Natural killer cell (primary cell): ENCODE data around the gene PDIA6. TPM values are rescaled to one million over a fixed set of nuclear protein-coding genes. Genes with fewer than 3 reads are reported as not detected.

Experiments
- ATAC-seq, 3 donors: fragments of 150-1000 bp in 2 of 3; fragments of 200-7000 bp in 1 of 3; cut with Tn5 transposase; 1 replicate in 1 of 3; 2 replicates in 2 of 3; pipeline ENCODE4 v1.10.0; 2021; ENCODE audit warnings: mild to moderate bottlenecking in 2 of 3, moderate library complexity in 2 of 3
- DNase-seq, 2 donors: peaks; one replicate each; pipeline versions ENCODE4 v3.0.0 to v3.0.0-alpha.2; 2013 to 2021; ENCODE audit warnings: mixed read lengths in 1 of 2
- H3K27ac ChIP-seq: one replicate; pipeline ENCODE4 v1.5.1; 2013; ENCODE audit warnings: mild to moderate bottlenecking, low read length
- H3K27me3 ChIP-seq: one replicate; pipeline ENCODE4 v1.6.1; 2013; ENCODE audit warnings: low read length; ENCODE audit not compliant: control insufficient read depth, insufficient read depth
- H3K36me3 ChIP-seq: one replicate; pipeline ENCODE4 v1.6.1; 2013; ENCODE audit warnings: low read length; ENCODE audit not compliant: control insufficient read depth, insufficient read depth
- H3K4me1 ChIP-seq: one replicate; pipeline ENCODE4 v1.6.1; 2013; ENCODE audit warnings: low read length; ENCODE audit not compliant: control insufficient read depth, insufficient read depth
- H3K4me3 ChIP-seq: one replicate; pipeline ENCODE4 v1.5.1; 2013; ENCODE audit warnings: low read length
- H3K9me3 ChIP-seq: one replicate; pipeline ENCODE4 v1.6.1; 2013; ENCODE audit warnings: low read length; ENCODE audit not compliant: control insufficient read depth, insufficient read depth
- H3K27ac Mint-ChIP-seq, 2 donors: one replicate each; pipeline ENCODE4 v1.8.0; 2022; ENCODE audit warnings: mild to moderate bottlenecking in 2 of 2, mixed read lengths in 2 of 2, moderate library complexity in 1 of 2
- H3K27me3 Mint-ChIP-seq, 2 donors: one replicate each; pipeline ENCODE4 v1.8.0; 2022; ENCODE audit warnings: low read depth in 2 of 2, mixed read lengths in 2 of 2
- H3K36me3 Mint-ChIP-seq: one replicate; pipeline ENCODE4 v1.8.0; 2022; ENCODE audit warnings: mixed read lengths
- H3K4me1 Mint-ChIP-seq, 2 donors: one replicate each; pipeline ENCODE4 v1.8.0; 2022; ENCODE audit warnings: mixed read lengths in 2 of 2
- H3K4me3 Mint-ChIP-seq: one replicate; pipeline ENCODE4 v1.8.0; 2022; ENCODE audit warnings: mild to moderate bottlenecking, moderate library complexity, mixed read lengths
- H3K9me3 Mint-ChIP-seq, 2 donors: one replicate each; pipeline ENCODE4 v1.8.0; 2022; ENCODE audit warnings: mixed read lengths in 2 of 2
- WGBS: methylation state at CpG from one replicate; pipeline ENCODE4 v1.1.7; 2013; ENCODE audit warnings: missing lambda C conversion rate; ENCODE audit not compliant: insufficient coverage; 5-methylcytosine and 5-hydroxymethylcytosine counted together
- intact Hi-C: fragments of 100-400 bp; cut with micrococcal nuclease; formaldehyde crosslinking; loops from one replicate; pipeline ENCODE4 v1.14.2; 2022
- total RNA-seq, 4 donors: library from RNA; stranded (reverse); fragments of 120-200 nt in 1 of 4; gene quantifications; one replicate each; pipeline versions ENCODE4 v1.2.3 to v1.2.4, GENCODE V29; 2013 to 2022
- TF ChIP-seq, protein P1 (sequence below): fragments of 200-600 bp; IDR thresholded peaks from one replicate; pipeline ENCODE4 v1.8.0; 2022; ENCODE audit warnings: antibody characterized with exemption

PDIA6 gene
- total RNA-seq, 3 donors from 2014 or later (not counting 1 experiment from before 2014, with no cell fraction given), result 57.4 to 81.2 (median 58.7) TPM

DNA sequence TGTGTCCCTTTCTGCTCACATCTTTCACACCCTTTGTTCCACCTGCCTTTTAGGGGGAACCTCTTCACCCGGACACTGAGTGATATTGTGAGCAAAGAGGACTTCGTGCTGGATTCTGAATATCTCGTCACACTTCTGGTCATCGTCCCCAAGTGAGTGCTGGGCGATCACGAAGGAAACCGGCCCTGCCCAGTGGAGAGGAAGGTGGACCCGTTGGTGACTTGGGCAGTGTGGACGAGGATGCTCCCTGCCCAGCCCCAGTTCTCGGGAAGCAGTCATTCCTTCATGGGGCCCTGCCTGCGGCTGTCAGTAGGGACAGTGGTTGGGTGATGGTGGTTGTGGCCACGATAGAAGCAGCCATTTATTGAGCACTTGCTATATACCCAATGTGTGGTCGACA lies 40.8 kb downstream of the PDIA6 start:
- H3K4me1 ChIP-seq, result no peaks in the 10 kb centered on the region
- 90% methylated on average over 13 of the region's 13 CpGs for WGBS
- H3K27me3 ChIP-seq, result no peaks in the 10 kb centered on the region
- no peaks in the 10 kb centered on the region for H3K9me3 ChIP-seq
- Mint-ChIP-seq H3K9me3 (no peaks in the 10 kb centered on the region), H3K27me3 (no peaks in the 10 kb centered on the region), H3K36me3 (no peaks in the 10 kb centered on the region), H3K4me1 (no peaks in the 10 kb centered on the region), H3K27ac (no peak overlapping the region), H3K4me3 (no peak overlapping the region)
- ATAC-seq (no peak), DNase-seq (no peak)
- TF ChIP-seq, protein P1, sequence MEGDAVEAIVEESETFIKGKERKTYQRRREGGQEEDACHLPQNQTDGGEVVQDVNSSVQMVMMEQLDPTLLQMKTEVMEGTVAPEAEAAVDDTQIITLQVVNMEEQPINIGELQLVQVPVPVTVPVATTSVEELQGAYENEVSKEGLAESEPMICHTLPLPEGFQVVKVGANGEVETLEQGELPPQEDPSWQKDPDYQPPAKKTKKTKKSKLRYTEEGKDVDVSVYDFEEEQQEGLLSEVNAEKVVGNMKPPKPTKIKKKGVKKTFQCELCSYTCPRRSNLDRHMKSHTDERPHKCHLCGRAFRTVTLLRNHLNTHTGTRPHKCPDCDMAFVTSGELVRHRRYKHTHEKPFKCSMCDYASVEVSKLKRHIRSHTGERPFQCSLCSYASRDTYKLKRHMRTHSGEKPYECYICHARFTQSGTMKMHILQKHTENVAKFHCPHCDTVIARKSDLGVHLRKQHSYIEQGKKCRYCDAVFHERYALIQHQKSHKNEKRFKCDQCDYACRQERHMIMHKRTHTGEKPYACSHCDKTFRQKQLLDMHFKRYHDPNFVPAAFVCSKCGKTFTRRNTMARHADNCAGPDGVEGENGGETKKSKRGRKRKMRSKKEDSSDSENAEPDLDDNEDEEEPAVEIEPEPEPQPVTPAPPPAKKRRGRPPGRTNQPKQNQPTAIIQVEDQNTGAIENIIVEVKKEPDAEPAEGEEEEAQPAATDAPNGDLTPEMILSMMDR, result no peak
- intact Hi-C loops, result no loop called here
- no peak overlapping the region for H3K27ac ChIP-seq
- no peak overlapping the region for H3K4me3 ChIP-seq
- no peaks in the 10 kb centered on the region for H3K36me3 ChIP-seq

DNA sequence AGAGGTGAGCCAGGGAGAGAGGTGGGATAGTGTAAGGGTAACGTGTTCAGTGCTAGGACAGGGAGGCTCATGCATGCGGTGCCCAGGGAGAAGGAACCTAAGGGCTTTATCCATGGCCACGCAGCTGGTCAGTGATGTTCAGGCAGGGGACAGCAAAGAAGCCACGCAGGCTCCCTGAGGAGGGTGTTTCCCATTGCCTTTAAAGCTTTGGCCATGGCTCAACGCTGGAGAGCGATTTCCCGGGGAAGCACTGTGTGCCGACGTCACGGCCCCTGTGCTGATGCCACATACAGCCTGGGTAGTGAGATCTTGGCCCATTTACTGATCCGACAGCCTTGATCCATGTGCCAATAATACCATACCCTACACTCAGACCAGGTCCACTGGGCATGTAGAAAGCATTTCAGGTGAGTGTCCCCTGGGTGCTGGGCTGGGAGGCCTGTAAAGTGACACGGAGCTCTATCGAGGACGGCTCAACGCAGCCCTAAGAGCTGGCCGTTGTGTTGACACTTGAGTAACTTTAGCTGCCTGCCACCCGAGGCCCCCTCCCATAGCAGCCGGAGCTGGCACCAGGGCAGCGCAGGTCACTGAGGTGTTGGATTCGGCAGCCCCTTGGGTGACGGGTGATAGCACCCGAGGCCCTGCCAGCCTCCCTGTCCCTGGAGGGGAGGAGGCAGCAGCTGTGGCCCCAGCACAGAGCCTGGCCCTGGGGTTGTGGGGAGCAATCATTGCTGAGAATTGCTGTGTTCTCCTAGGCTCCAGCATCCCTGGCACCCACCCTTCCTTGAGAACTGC lies 41.4 kb downstream of the PDIA6 start:
- Mint-ChIP-seq H3K4me1 (no peaks in the 10 kb centered on the region), H3K9me3 (no peaks in the 10 kb centered on the region), H3K4me3 (no peak overlapping the region), H3K27ac (no peak overlapping the region), H3K36me3 (no peaks in the 10 kb centered on the region), H3K27me3 (no peaks in the 10 kb centered on the region)
- no peak for DNase-seq
- TF ChIP-seq, protein P1, result no peak
- Histone ChIP-seq H3K36me3 (no peaks in the 10 kb centered on the region), H3K4me3 (no peak overlapping the region), H3K9me3 (no peaks in the 10 kb centered on the region), H3K27ac (no peak overlapping the region), H3K4me1 (no peaks in the 10 kb centered on the region), H3K27me3 (no peaks in the 10 kb centered on the region)
- intact Hi-C loops, result no loop called here
- WGBS, result 89% methylated on average over 22 of the region's 22 CpGs
- ATAC-seq, result no peak

DNA sequence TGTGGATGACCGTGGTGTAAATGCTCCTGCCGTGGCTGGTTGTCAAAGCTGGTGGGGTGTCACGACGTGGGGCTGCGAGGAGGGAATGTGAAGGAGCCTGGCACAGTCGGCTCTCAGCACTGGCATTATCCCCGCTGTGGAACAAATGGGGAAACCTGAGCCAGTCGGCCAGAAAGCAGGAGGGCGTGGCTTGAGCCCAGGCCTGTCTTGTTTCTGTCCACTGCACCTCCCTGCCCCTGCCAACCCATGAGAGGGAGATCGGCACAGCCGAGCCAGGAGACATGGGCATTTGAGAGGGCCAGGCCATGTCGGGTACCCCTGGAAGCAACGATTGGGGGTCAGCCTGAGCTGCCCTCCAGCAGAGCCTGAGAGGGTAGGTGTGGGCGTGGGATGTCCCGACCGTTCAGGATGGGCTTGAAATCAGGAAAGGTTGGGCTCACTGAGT lies 44.5 kb downstream of the PDIA6 start:
- Mint-ChIP-seq H3K4me1 (no peaks in the 10 kb centered on the region), H3K9me3 (no peaks in the 10 kb centered on the region), H3K27ac (no peak overlapping the region), H3K4me3 (no peak overlapping the region), H3K36me3 (no peaks in the 10 kb centered on the region), H3K27me3 (peaks cover 0 to 2% of the 10 kb centered on the region in 2 donors)
- H3K27ac ChIP-seq, result no peak overlapping the region
- H3K4me3 ChIP-seq, result no peak overlapping the region
- H3K4me1 ChIP-seq, result no peaks in the 10 kb centered on the region
- intact Hi-C loops, result no loop called here
- ATAC-seq, result no peak
- TF ChIP-seq, protein P1, result no peak
- no peaks in the 10 kb centered on the region for H3K27me3 ChIP-seq
- 81% methylated on average over 16 of the region's 16 CpGs for WGBS
- H3K9me3 ChIP-seq, result no peaks in the 10 kb centered on the region
- no peak for DNase-seq
- H3K36me3 ChIP-seq, result no peaks in the 10 kb centered on the region

DNA sequence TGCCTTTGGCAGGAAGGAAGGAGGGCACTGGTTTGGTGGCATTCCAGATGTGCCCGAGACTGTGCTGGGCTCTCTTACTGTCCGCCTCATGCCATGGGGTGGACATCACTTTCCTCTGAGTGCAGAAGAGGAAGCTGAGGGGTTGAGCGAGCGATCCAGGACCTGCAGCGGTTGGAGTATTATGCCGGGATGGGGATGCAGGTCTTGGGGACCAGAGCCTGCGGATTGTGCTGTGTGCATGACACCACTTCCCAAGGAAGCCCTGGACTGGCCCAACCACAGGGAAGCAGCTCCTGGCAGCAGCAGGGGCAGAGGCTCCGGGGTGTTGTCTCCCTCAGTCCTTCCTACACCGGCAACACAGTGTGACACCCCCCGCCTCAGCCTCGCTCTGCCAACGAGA lies 46.7 kb downstream of the PDIA6 start:
- Mint-ChIP-seq H3K27me3 (peaks cover 0 to 3% of the 10 kb centered on the region in 2 donors), H3K27ac (no peak overlapping the region), H3K36me3 (no peaks in the 10 kb centered on the region), H3K9me3 (no peaks in the 10 kb centered on the region), H3K4me3 (no peak overlapping the region), H3K4me1 (no peaks in the 10 kb centered on the region)
- H3K4me1 ChIP-seq, result no peaks in the 10 kb centered on the region
- DNase-seq (no peak), ATAC-seq (no peak)
- TF ChIP-seq, protein P1, result no peak
- no peaks in the 10 kb centered on the region for H3K36me3 ChIP-seq
- no peak overlapping the region for H3K4me3 ChIP-seq
- intact Hi-C loops, result no loop called here
- no peaks in the 10 kb centered on the region for H3K9me3 ChIP-seq
- no peak overlapping the region for H3K27ac ChIP-seq
- no peaks in the 10 kb centered on the region for H3K27me3 ChIP-seq
- WGBS, result 90% methylated on average over 12 of the region's 12 CpGs
